Stimulated activated CD4-positive, alpha-beta T cell treated with anti-CD3 and anti-CD28 coated beads, Interleukin-4, amount 100 ng/mL, for 1 hour (primary cell): ENCODE measurements around the gene NCSTN.

Source experiments
- DNase-seq: peaks from one replicate; pipeline ENCODE4 v3.0.0-alpha.2; 2020

The NCSTN gene

DNA sequence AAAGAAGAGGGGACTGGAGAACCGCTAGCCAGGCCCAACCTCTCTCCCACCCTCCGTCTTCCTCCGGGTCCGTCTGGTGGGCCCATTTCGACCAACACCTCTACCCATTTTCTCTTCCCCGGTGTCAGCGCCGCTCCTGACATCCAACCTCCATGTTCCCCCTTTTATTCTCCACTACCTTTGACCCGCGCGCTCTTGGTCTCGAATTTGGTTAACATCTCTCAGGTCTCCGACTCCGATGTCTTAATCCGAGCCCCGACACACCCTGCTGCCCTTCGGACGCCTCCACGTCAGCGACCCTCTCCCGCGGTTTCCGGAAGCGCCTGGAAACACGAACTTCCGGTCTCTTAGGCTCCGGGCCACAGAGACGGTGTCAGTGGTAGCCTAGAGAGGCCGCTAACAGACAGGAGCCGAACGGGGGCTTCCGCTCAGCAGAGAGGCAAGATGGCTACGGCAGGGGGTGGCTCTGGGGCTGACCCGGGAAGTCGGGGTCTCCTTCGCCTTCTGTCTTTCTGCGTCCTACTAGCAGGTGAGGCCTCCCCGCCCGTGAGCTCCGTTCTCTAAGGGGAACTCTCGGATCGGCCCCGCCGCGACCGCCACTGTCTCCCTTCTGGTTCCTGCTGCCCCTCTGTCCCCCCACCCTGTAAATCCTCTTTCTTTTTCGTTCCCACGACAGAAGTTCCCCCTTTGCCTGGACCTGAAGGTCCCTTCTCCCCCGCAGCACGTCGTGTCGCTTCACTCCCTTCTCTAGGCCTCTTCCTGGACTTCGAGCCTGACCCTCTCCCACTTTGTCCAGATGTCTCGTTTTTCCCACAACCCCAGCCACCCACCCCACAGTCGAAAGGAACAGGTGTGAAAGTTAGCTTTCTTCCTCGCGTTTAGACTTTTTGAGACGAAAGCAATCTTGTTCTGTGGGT is at the start of gene NCSTN, which contains the start of gene COPA:
Gene NCSTN, plus strand, starts transcription at position 431 of the 917 bp plus-strand sequence. Its CDS starts 14 bp downstream, at position 445.
Gene COPA, minus strand, starts transcription at position 298 of the 917 bp plus-strand sequence. Its CDS starts 80 bp downstream, at position 218.
- DNase-seq, result peak; percentile 86

DNA sequence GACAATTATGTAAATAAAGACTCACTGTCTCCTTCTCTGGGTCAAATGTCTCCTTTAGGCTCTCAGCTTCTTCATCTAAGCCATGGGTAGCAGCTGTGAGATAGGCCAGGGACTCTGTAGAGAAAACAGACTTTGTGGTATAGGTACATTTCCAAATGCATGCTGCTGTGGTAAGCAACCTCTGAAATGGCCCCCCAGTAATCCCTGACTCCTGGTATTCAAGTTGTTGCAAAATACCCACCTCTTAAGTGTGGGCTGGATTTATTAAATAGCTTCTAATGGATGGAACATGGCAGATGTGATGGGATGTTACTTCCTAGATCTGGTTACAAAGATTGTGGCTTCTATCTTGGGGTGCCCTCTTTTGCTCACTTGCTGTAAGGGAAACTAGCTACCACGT is 47.1 kb upstream of the NCSTN start:
- DNase-seq, result no peak

DNA sequence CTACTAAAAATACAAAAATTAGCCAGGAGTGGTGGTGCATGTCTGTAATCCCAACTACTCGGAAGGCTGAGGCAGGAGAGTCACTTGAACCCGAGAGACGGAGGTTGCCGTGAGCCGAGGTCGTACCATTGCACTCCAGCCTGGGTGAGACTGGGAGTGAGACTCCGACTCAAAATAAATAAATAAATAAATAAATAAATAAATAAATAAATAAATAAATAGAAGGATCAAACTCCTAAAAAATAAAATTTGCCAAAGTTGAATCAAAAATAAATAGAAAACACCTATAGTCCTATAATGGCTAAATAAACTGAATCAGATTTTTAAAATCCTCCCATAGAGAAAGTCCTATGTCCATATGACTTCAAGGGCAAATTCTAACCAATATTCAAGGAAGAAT is 43.0 kb upstream of the NCSTN start:
- no peak for DNase-seq

DNA sequence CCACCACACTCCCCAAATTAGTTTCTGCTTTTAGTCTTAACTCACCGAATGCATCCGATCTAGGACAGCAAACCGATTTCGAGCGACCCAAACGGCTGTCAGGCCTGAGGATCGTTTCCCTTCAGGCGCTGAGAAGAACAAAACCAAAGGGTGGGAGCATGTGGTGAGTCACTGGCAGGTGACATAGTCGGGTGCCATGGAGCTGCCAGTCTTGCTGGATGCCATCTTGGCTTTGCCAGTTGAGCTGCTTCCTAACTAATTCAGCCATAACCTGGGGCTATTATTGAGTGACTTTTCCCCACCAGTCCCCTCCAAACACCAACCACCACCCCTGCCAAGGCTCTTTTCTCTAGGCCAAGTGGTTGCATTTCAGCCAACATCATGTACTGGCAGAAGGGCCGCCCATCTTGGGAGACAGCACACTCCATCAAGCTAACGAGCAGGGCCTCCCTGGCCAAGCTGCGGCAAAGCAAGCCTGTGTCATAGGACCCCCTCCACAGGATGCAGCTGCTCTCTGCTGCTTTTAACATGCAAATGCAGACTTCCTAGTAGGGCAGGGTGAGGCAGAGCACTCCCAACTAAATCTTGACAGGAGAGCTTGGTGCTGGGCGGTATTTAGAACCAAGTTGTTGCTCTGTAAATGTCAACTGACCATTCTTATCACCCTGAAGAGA is 35.9 kb upstream of the NCSTN start:
- DNase-seq, result no peak

- no peak for DNase-seq
Measured at GRCh38 chr1:160308451-160309184, 34.6 kb upstream of the NCSTN start.

GRCh38 chr1:160309185-160309557 is 34.0 kb upstream of the NCSTN start:
- DNase-seq, result no peak

- no peak for DNase-seq
Measured at GRCh38 chr1:160309571-160309970, 33.6 kb upstream of the NCSTN start.

DNA sequence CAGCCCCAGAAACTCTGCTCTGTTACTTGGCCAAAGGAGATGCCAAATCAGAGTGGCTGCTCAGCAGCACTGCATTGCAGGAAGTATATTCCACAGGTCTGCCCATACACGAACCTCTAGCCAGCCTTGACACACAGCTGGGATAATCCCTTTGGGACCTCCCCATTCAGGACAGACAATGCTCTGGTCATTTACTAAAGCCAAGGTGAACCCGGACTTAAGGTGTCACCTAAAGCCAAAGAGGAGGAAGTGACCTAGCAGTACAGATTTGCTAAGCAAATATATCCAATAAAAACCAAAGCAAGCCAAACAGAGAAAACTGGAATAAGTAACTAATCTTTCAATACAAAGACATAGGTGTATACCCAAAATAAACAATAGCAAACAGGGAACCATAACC is 27.8 kb upstream of the NCSTN start:
- no peak for DNase-seq

- no peak for DNase-seq
Measured at GRCh38 chr1:160322831-160323230, 20.4 kb upstream of the NCSTN start.

- no peak for DNase-seq
Measured at GRCh38 chr1:160325252-160325651, 17.9 kb upstream of the NCSTN start.

DNA sequence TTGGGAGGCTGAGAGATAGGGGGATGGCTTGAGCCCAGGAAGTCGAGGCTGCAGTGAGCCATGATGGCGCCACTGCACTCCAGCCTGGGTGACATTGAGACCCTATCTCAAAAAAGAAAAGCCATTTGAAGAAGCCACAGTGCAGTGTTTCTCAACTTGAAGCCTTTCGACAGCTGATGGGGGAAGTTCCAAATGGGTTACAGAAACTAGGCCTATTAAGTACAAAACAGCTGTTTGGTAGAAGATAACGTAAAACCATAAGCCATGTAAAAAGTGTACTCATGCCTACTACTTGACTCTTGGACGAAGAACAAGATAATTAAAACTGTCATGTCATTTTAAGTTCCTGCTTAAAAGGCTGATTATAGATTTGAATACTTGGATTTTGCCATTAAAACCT is 16.8 kb upstream of the NCSTN start:
- no peak for DNase-seq

DNA sequence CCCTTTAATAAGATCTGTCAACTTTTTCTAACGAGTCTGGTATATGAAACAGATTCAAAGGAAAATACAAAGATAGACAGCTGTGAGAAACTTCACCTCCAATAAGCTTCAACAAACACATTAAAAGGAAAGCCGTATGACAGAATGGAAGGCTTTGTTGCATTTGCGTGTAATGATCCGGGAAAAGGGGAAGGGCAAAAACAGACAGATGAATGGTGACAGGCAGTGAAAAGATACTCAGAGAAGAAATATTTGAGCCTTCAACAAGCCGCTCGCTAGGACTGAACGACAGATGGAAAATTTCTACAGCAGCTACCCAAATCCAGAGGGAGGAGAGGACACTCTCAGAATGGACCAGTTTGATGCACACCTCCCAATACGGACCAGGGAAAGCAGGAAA is 15.0 kb upstream of the NCSTN start:
- no peak for DNase-seq

DNA sequence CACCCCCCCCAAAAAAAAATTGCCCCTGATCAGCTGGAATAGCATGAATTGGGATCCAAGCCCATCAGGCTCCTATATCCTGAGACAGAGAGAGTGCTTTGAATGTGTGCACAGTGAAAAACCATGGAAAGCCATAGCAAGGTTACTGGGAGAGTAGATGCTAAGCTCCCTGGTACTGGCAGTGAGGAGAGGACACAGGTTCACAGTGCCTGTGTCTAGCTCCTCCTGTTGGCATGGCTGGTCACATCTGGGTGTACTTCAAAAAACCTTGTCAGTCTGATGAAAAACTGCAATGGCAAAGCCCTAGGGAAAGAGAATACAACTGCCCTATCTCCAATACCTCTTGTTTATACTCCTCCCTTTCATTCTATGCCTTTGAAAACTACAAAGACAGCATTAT is 13.1 kb upstream of the NCSTN start:
- no peak for DNase-seq

DNA sequence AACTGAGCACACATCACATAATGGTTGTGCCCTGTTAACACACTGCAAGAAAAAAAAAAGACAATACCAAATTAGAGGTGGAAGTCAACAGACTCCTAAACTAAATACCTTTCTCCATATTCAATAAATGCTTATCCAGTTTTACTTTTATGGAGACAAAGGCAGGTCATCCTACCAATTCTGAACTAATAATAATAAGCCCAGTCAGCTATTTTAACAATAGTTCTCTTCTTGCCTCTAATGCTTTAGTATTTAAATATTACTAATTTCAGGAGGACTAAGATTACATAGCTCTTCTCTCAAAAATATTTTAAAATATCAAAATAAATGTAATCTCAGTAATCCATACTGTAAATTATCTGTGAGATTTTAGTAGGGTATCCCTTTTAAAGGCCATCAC is 10.7 kb upstream of the NCSTN start:
- DNase-seq, result no peak

GRCh38 chr1:160338580-160338979 is 4.6 kb upstream of the NCSTN start:
- no peak for DNase-seq

DNA sequence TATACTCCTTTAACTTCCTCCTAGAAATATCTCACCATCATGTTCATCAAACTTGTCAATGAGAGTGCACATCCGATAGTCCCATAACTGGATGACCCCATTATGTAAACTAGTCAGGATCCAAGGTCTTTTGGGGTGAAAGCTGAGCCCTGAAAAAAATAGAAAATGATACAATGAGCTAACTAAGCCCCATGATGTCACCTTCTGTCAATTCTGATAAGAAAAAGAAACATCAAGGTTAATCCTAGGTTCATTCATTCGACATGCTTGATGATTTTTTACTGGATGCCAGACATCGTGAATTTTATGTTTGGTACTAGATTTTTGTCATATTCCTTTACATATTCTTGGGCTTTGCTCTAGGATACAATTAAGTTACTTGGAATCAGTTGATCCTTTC is 3.0 kb upstream of the NCSTN start:
- DNase-seq, result no peak

DNA sequence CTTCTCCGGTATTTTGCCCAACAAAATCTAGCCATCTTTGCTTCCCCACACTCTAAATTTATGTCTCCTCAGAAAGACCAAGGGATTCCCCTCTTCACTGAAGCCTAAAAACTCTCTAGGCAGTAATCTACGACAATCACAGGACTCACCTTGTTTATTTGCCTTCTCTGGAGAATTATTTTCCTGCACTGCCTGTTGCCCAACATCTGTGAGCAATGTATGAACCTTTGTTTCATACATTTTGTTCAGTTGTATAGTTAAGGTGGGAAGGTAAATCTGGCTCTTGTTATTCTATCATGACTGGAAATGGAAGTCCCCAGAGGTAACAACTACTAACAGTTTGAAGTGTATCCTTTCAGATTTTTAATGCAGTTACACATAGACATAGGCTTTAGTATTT is 2.3 kb upstream of the NCSTN start:
- DNase-seq, result no peak

DNA sequence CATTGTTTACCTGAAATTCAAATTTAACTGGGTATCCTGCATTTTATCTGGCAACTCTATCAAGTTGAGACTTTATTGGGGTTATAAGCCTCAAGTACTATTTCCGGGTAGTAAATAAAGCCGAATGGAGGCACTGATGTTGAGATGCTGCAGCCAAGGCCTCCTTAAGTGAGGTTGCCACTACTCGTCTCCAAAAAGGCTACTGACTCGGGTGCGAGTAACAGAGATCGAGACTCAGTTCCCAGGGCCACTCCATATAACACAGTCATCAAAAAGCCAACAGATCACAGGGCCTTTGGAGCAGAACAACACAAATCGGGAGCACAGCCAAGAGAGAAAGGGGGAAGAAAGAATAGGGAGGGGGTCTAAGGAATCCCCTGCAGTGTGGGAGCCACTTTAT is 657 bp upstream of the NCSTN start:
- no peak for DNase-seq

- DNase-seq, result no peak
Measured at GRCh38 chr1:160344241-160344640, 1.1 kb downstream of the NCSTN start.

- no peak for DNase-seq
Measured at GRCh38 chr1:160344936-160345335, 1.8 kb downstream of the NCSTN start.

GRCh38 chr1:160346463-160346862 is 3.3 kb downstream of the NCSTN start:
- no peak for DNase-seq

GRCh38 chr1:160346958-160347357 is 3.8 kb downstream of the NCSTN start:
- DNase-seq, result no peak

DNA sequence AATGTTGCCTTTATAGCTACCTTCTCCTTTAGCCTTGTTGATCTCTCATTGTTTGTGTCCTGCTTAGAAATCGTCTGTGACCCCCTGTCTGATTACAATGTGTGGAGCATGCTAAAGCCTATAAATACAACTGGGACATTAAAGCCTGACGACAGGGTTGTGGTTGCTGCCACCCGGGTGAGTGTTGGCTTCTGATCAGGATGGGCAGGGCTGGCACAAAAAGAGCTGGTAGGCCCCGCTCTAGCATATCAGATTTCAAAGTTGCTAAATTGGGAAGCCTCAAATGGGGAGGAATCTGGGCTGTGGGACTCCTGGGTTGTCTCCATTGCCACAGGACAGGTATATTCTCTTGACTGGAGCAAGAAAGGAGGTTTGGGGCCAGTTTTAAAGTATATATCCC is 8.4 kb downstream of the NCSTN start:
- no peak for DNase-seq

GRCh38 chr1:160352555-160352954 is 9.4 kb downstream of the NCSTN start:
- no peak for DNase-seq
